GM19193 (cell line): Measurements from ENCODE around the gene SNRNP48.

Source experiments
- POLR2A ChIP-seq: IDR thresholded peaks from 4 replicates; pipeline ENCODE4 v1.6.1; 2011; ENCODE audit not compliant: insufficient read depth, insufficient read length; ENCODE audit errors: extremely low read depth

Gene SNRNP48

GRCh38 chr6:7574500-7574899 is 15.5 kb upstream of the SNRNP48 start:
- no peak for TF ChIP-seq POLR2A

- no peak for TF ChIP-seq POLR2A
Observed at GRCh38 chr6:7578516-7578915, 11.5 kb upstream of the SNRNP48 start.

GRCh38 chr6:7578931-7579330 is 11.1 kb upstream of the SNRNP48 start:
- no peak for TF ChIP-seq POLR2A

GRCh38 chr6:7579851-7580250 is 10.1 kb upstream of the SNRNP48 start:
- no peak for TF ChIP-seq POLR2A

GRCh38 chr6:7580537-7580926 is 9.5 kb upstream of the SNRNP48 start:
- no peak for TF ChIP-seq POLR2A

GRCh38 chr6:7580927-7581618 is 8.9 kb upstream of the SNRNP48 start:
- no peak for TF ChIP-seq POLR2A

GRCh38 chr6:7585287-7585930 is 4.6 kb upstream of the SNRNP48 start:
- no peak for TF ChIP-seq POLR2A

GRCh38 chr6:7587631-7588100 is 2.3 kb upstream of the SNRNP48 start:
- no peak for TF ChIP-seq POLR2A

GRCh38 chr6:7588506-7588905 is 1.5 kb upstream of the SNRNP48 start:
- TF ChIP-seq POLR2A, result no peak

GRCh38 chr6:7589221-7589620 is 777 bp upstream of the SNRNP48 start:
- no peak for TF ChIP-seq POLR2A

GRCh38 chr6:7590918-7591302 is 912 bp downstream of the SNRNP48 start:
- TF ChIP-seq POLR2A, result no peak

- no peak for TF ChIP-seq POLR2A
Observed at GRCh38 chr6:7591770-7592169, 1.8 kb downstream of the SNRNP48 start.

GRCh38 chr6:7593229-7593628 is 3.2 kb downstream of the SNRNP48 start:
- no peak for TF ChIP-seq POLR2A

- TF ChIP-seq POLR2A, result no peak
Observed at GRCh38 chr6:7594579-7595125, 4.7 kb downstream of the SNRNP48 start.

- no peak for TF ChIP-seq POLR2A
Observed at GRCh38 chr6:7604003-7604402, 14.0 kb downstream of the SNRNP48 start.

GRCh38 chr6:7604506-7604905 is 14.5 kb downstream of the SNRNP48 start:
- no peak for TF ChIP-seq POLR2A

- no peak for TF ChIP-seq POLR2A
Observed at GRCh38 chr6:7615611-7616383, 25.8 kb downstream of the SNRNP48 start.
